Esophagus mucosa (tissue), 1 donor: ENCODE measurements around the gene SELE. TPM values are rescaled to one million over a fixed set of nuclear protein-coding genes. Genes with fewer than 3 reads are reported as not detected.

Experiments used
- ATAC-seq: fragments of 200-7000 bp; cut with Tn5 transposase; one replicate; pipeline ENCODE4 v1.9.1; 2020
- total RNA-seq: library from RNA; stranded (reverse); gene quantifications from one replicate; pipeline ENCODE4 v1.2.4, GENCODE V29; 2023
- donor health status: DM: yes; HTN: yes; CAD: no.

SELE gene, protein sequence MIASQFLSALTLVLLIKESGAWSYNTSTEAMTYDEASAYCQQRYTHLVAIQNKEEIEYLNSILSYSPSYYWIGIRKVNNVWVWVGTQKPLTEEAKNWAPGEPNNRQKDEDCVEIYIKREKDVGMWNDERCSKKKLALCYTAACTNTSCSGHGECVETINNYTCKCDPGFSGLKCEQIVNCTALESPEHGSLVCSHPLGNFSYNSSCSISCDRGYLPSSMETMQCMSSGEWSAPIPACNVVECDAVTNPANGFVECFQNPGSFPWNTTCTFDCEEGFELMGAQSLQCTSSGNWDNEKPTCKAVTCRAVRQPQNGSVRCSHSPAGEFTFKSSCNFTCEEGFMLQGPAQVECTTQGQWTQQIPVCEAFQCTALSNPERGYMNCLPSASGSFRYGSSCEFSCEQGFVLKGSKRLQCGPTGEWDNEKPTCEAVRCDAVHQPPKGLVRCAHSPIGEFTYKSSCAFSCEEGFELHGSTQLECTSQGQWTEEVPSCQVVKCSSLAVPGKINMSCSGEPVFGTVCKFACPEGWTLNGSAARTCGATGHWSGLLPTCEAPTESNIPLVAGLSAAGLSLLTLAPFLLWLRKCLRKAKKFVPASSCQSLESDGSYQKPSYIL
- total RNA-seq = 0.56 TPM

GRCh38 chr1:169733924-169734323 is at the start of gene SELE:
Gene SELE (minus strand): TSS chr1:169734079. CDS start chr1:169733612, 467 bp downstream.
- ATAC-seq = no peak

DNA sequence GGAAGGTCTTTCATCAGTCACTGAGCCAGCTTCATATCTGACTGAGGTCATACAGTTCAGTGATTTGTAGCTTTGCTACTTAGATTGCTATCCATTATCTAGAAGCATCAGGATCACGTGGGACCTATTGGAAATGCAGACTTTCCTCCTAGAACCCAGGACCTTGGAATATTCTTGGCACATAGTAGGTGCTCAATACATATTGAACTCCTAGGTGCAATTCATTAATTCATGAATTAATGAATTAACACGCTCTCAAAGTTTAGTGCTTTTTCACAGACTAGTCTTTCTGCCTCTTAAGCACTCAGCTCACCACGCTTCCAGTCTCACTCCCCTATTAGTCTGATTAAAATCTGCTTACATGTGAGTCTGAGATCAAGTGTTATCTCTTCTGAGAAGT is 48.7 kb upstream of the SELE start:
- ATAC-seq = no peak

DNA sequence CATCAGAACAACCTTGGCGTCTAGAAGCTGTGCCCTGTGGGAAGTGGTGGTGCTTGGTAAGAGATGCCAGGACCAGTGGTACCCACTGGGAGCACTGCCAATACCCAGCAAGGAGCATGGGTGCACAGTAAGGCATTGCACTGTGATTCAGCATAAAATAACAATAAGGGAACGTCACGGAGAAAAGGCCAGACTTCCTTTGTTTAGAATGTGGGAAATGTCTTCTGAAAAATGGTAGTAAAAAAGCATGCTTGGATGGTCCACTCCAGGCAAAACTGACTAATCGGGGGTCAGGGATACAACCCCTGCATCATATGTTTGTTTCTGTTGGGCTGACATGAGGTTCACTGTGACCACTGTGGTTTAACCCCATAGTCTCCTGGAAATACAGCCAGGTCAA is 46.1 kb upstream of the SELE start:
- ATAC-seq = no peak

DNA sequence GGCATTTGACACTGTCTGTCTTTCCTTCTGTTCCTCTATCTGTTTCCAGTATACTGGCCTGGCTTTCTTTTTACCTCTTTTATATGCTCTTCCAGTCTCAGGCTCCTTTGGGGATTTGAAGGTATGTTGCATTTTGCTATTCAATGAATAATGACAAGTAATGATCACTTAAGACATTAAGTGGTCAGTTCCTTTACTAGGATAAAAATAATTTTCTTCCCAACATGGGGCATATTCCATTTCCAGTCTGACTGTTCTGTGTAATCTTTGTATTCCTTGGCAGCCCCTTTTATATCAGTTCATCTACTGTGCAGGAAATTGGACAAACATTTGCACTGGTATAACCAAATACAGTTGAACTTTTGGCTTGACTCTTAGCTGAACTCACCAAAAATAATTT is 45.3 kb upstream of the SELE start:
- ATAC-seq = no peak

- ATAC-seq = no peak
Measured at GRCh38 chr1:169776440-169776839, 42.6 kb upstream of the SELE start.

DNA sequence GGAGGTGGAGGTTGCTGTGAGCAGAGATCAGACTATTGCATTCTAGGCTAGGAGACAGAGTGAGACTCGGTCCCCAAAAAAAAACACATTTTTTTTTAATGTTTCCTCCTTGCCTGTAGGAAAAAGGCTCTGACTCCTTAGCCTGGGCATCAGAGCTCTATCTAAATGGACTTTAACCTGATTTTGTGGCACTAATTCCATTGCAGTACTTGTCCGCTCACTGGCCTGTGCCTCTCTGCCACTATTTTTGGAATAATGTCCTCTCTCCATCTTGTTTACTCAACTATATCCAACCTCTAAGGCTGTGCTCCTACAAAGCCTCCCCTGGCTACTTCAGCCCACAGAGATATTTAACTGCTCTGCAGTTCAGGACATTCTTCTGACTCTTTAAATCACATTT is 34.3 kb upstream of the SELE start:
- no peak for ATAC-seq

GRCh38 chr1:169765580-169766331 is 31.9 kb upstream of the SELE start:
- no peak for ATAC-seq

DNA sequence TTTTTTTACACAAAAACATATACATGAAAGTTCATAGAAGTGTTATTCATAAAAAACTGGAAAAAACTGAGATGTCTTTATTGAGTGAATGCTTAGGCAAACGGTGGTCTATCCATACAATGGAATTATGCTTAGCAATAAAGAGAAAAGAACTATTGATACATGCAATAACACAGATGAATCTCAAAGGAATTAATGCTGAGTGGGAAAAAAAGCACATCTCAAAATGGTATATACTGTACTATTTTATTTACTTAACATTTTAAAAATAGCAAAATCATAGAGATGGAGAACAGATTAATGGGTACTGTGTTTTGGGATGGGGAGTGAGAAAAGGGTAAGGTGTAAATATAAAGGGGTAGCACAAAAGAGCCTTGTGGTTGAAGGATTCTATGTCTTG is 31.0 kb upstream of the SELE start:
- ATAC-seq = no peak

GRCh38 chr1:169762699-169763098 is 28.8 kb upstream of the SELE start:
- ATAC-seq = no peak

- ATAC-seq = no peak
Measured at GRCh38 chr1:169759038-169759437, 25.2 kb upstream of the SELE start.

GRCh38 chr1:169753549-169753948 is 19.7 kb upstream of the SELE start:
- no peak for ATAC-seq

DNA sequence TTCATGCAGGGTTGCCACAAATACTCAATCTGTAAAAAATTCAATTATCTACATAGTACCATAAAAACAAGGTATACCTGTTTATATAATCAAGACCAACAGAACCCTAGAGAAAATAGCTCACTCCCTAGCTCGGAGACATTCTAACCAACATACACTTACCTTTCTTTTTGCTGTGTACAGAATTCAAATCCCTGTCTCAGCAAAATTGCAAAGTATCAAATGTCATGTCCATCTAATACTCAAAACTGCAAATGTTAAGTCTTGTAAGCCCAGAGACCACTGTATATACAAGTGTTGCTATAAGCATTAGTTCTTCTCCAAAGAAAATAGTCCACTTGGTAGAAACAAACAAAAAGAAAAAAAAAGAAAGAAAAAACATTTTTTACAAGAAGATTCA is 16.2 kb upstream of the SELE start:
- no peak for ATAC-seq

DNA sequence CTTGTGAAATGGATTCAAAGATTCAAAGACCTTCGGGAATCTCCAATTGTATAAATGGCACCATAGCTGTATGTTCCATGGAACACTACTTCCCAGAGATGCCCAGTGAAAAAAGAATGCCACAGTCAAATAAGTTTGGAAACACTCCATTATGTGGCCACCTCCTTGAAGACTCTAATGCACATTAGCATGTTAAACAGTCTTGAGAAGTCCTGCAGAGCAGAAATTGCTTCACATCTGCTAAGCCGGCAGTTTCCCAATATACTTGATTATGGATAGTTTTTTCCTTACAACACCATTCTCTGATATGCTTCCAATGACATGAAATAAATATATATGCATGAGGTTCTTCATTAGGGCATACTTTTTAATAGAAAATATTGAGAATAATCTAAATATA is 12.7 kb upstream of the SELE start:
- no peak for ATAC-seq

DNA sequence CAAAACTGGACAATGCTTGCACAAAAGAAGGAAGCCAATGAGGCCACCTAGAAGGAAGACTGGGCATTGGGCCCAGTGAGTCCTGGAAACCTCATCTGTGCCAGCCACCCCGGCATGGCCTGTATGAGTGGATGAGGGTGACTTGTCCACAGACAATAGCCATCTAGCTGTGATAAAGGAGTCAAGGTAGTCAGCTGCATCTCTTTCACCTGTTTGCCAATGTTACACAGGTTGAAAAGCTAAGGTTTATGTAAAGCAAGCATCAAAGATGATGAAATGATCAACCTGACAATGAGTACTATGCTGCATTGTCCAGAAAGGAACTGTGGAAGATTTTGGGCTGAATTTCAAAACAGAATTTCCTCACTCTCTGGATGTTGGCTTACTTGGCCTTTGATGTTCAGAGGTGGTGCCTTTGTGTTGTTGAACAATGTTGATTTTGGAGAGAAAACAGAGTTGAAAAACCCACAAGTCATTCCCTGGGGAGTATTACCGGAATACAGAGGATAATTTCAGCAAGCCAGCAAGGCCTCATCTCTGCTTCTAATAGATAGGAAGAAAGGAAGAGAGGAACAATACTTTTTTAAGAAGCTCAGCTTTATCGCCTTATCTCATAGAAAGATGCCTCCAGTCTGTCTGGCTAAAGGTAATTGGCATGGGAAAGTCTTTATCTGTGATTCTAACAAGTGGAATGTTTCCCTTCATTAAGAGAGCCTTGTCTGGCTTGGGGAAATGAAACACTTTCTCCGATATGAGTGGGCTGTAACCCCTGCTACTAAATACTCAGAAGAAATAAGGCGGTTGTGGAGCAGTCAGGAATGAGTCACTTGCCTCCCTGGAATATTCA is 11.4 kb upstream of the SELE start:
- ATAC-seq = no peak

- no peak for ATAC-seq
Measured at GRCh38 chr1:169741666-169742394, 8.0 kb upstream of the SELE start.

DNA sequence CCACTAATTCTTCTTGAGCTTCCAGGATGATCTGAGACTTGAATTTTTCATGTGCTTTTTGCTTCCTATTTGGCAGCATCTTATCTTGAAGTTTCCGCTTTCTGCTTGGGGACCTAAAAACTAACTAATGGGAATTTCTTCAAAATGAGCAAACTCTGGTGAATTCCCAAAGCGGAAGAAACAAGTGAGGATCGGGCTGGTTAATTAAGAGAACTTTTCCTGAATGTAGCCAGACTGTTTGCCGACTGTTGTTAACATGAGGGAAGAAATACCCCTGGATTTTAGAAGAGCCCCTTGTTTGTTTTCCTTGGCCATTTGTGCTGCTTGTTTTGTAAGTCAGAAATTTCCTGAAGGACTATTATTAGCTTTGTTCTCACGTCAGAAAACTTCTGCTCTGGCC is 6.1 kb upstream of the SELE start:
- no peak for ATAC-seq

DNA sequence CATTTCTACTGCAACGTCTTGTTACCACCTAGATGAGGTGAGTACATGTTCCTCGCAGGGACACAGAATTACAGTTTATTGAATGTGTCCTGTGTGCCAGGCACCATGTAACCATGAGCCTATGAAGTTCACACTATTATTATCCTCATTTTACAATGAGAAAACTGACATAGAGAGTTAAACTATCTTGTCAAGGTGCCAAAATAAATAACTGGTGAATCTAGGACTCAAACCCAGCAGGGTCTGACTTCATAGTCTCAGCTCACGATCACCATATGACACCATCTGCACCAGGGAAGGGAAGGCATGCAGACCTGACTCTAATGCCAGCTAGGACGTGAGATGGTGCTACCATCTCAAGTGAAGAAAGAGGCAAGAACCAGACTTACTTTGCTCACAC is 2.4 kb downstream of the SELE start:
- ATAC-seq = no peak

DNA sequence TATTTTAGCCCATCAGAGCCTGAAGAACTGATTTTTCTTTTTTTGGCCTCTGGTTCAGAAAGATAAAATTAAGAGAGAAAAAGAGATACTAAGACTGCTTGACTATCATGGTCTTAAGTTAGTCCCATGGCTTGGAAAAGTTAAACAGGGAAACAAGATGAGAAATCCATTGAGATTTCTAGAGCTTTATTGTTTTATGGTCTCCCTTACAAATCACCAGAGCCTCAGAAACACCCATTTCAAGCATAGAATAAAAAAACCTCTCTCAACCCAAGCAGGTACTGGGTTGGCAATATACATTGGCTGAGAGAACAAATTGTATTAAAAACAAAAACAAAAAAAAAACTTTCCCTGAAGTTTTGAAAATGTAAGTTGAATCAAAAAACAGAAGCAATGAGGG is 3.9 kb downstream of the SELE start:
- ATAC-seq = no peak

GRCh38 chr1:169727307-169727706 is 6.6 kb downstream of the SELE start:
- no peak for ATAC-seq

- no peak for ATAC-seq
Measured at GRCh38 chr1:169726851-169727250, 7.0 kb downstream of the SELE start.

DNA sequence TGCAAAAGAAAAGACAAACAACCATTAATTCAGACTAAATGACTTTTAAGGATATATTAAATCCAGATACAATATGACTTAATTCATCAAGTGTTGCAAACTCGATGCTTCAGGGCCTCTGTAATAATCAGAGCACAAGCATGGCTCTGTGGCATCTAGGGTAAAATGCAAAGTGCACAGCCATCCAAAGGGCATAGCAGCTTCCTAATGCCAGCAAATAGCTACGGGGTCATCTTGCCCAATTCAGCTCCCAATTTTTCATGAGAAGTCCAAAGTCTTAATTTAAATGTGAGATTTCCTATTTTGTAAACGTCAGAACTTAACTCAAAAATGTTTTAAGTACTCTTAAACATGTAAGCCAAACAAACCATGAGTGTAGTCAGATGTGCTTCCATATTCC is 7.9 kb downstream of the SELE start:
- ATAC-seq = no peak

DNA sequence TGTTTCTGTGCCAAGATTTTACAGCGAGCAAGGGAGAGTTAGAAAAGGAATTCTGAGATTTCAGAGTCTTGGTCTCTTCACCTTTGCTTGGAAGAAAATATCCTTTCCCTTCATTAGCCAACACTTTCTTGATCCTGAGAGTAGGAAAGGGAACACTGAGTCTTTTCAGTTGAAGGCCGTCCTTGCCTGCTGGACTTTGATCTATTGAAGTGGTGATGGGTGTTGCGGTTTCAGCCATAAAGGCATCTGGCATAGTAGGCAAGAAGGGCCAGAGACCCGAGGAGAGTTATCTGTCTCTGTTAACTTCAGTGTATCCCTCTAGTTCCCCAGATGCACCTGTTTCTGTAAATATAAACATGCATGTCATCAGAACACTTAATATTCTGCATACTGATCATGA is 9.7 kb downstream of the SELE start:
- ATAC-seq = no peak
